Spleen (tissue), 11 donors: ENCODE data around the gene SNRNP25. TPM values are rescaled to one million over a fixed set of nuclear protein-coding genes. Genes with fewer than 3 reads are reported as not detected.

Experiments
- DNase-seq: peaks from one replicate; pipeline ENCODE4 v3.0.0-alpha.2; 2020
- H3K27ac ChIP-seq, 8 donors: fragments of 200-600 bp; sonication (generic) in 7 of 8; 1 replicate in 4 of 8; 2 replicates in 4 of 8; pipeline versions ENCODE4 v1.5.0 to v1.8.0; 2016 to 2021; ENCODE audit warnings: inconsistent platforms in 4 of 8, mild to moderate bottlenecking in 4 of 8, moderate library complexity in 1 of 8
- H3K27me3 ChIP-seq, 7 donors: fragments of 200-600 bp; sonication (generic) in 6 of 7; replicated peaks in 1 of 7; 1 replicate in 4 of 7; 2 replicates in 3 of 7; pipeline versions ENCODE4 v1.5.0 to v1.8.0; 2016 to 2021; ENCODE audit warnings: inconsistent platforms in 3 of 7, mild to moderate bottlenecking in 1 of 7
- H3K36me3 ChIP-seq, 6 donors: fragments of 200-600 bp; sonication (generic) in 5 of 6; 1 replicate in 4 of 6; 2 replicates in 2 of 6; pipeline versions ENCODE4 v1.5.0 to v1.8.0; 2016 to 2021; ENCODE audit warnings: inconsistent platforms in 2 of 6
- H3K4me1 ChIP-seq, 6 donors: fragments of 200-600 bp; sonication (generic) in 5 of 6; 1 replicate in 3 of 6; 2 replicates in 3 of 6; pipeline versions ENCODE4 v1.5.0 to v1.8.0; 2016 to 2021; ENCODE audit warnings: inconsistent platforms in 3 of 6
- H3K4me3 ChIP-seq, 8 donors: fragments of 200-600 bp; sonication (generic) in 7 of 8; 1 replicate in 4 of 8; 2 replicates in 4 of 8; pipeline versions ENCODE4 v1.5.0 to v1.8.0; 2016 to 2021; ENCODE audit warnings: inconsistent platforms in 4 of 8, mild to moderate bottlenecking in 4 of 8, moderate library complexity in 2 of 8
- H3K9me3 ChIP-seq, 8 donors: fragments of 200-600 bp; sonication (generic) in 7 of 8; 1 replicate in 4 of 8; 2 replicates in 4 of 8; pipeline versions ENCODE4 v1.5.0 to v1.8.0; 2016 to 2021; ENCODE audit warnings: inconsistent platforms in 4 of 8
- CTCF ChIP-seq, 11 experiments: fragments of 200-600 bp in 7 of 11; fragments of 450-650 bp in 4 of 11; sonication (generic) in 4 of 11; IDR thresholded peaks in 8 of 11; conservative IDR thresholded peaks in 3 of 11; 1 replicate in 7 of 11; 2 replicates in 4 of 11; pipeline versions ENCODE4 v1.4.0 to v1.8.0; 2016 to 2021; ENCODE audit warnings: antibody characterized with exemption in 11 of 11, inconsistent platforms in 4 of 11, mild to moderate bottlenecking in 1 of 11
- POLR2A ChIP-seq, 3 donors: fragments of 450-650 bp; IDR thresholded peaks; one replicate each; pipeline ENCODE4 v1.5.1; 2017; ENCODE audit warnings: antibody characterized with exemption in 3 of 3, mild to moderate bottlenecking in 1 of 3
- POLR2AphosphoS5 ChIP-seq, 3 donors: sonication (generic); formaldehyde crosslinking; IDR thresholded peaks; one replicate each; pipeline ENCODE4 v1.5.1; 2017; ENCODE audit warnings: antibody characterized with exemption in 3 of 3
- WGBS, 5 donors: extraction: QIAGEN DNeasy Blood & Tissue Kit in 3 of 5; methylation state at CpG; one replicate each; pipeline versions ENCODE4 v1.1.5 to v1.1.7; 2013 to 2018; 5-methylcytosine and 5-hydroxymethylcytosine counted together
- intact Hi-C: fragments of 100-400 bp; cut with DNase I; formaldehyde crosslinking; loops from one replicate; pipeline ENCODE4 v1.15.0; 2023; ENCODE audit warnings: low total_unique reads
- polyA plus RNA-seq, 3 donors: library from polyadenylated mRNA; stranded (reverse); fragments of 200-250 nt; gene quantifications; one replicate each; pipeline ENCODE4 v1.2.1, GENCODE V29; 2013
- total RNA-seq, 7 donors: library from RNA; depleted of rRNA in 3 of 7; stranded (reverse); fragments of >200 nt in 3 of 7; fragmentation: NEBNext Ultra II Directional in 4 of 7; extraction: Animal tissue kit (Norgen Biotek cat#: 25700) in 4 of 7; gene quantifications; one replicate each; pipeline versions ENCODE4 v1.1.0 to v1.2.1, GENCODE V29; 2016 to 2021
- donor health status: healthy with polysubstance abuse.
- donor health status: DM: no; HTN: no; CAD: no; lungs with moderate emphysema.
- donor health status: DM: no; HTN: no; CAD: no.
- donor health status: Bipolar disorder and iron deficiency.
- donor health status: healthy.
- donor health status: DM: no; HTN: no; CAD: no.
- donor health status: DM: yes; HTN: yes; CAD: no.

The SNRNP25 gene
- total and polyA plus RNA-seq, 10 donors: 13.6 to 48.1 (median 21.3) TPM

- DNase-seq: peak; percentile 90
- intact Hi-C loops: no loop called here
- peaks cover 0 to 21% (median 6%) of the 10 kb centered on the region in 7 donors for H3K27me3 ChIP-seq
- TF ChIP-seq POLR2A (IDR thresholded peaks at IDR 0.05): no peak
- TF ChIP-seq POLR2AphosphoS5 (IDR thresholded peaks at IDR 0.05): no peak
- no peak for TF ChIP-seq CTCF (IDR thresholded peaks at IDR 0.05 in 8 of 11, conservative IDR thresholded peaks at IDR 0.05 in 3 of 11)
- 6 to 18% (median 9%) methylated on average over 13 to 31 of the region's 31 CpGs for WGBS, 5 donors
- peak overlapping the region; percentile 69 to 98 (median 86) for H3K4me3 ChIP-seq
- peaks cover 0 to 26% (median 7%) of the 10 kb centered on the region in 6 donors for H3K36me3 ChIP-seq
- H3K9me3 ChIP-seq: no peaks in the 10 kb centered on the region
- peaks cover 20 to 77% (median 55%) of the 10 kb centered on the region in 6 donors for H3K4me1 ChIP-seq
- H3K27ac ChIP-seq: peak overlapping the region; percentile 79 to 95 (median 93)
Observed at GRCh38 chr16:77273-77806, 23.7 kb downstream of the SNRNP25 start.

- Histone ChIP-seq H3K27me3 (peaks cover 0 to 15% (median 6%) of the 10 kb centered on the region in 7 donors), H3K9me3 (no peaks in the 10 kb centered on the region), H3K27ac (peak within 1 kb of the TSS; percentile 79 to 95 (median 93)), H3K4me1 (peaks cover 20 to 78% (median 53%) of the 10 kb centered on the region in 6 donors), H3K36me3 (peaks cover 0 to 31% (median 7%) of the 10 kb centered on the region in 6 donors), H3K4me3 (peak within 1 kb of the TSS; percentile 69 to 98 (median 86))
- peak; percentile 93 for TF ChIP-seq POLR2AphosphoS5 (IDR thresholded peaks at IDR 0.05)
- TF ChIP-seq POLR2A (IDR thresholded peaks at IDR 0.05): peak in 1 of 3 donors; percentile 19
- peak in 1 of 11 experiments; percentile 24 for TF ChIP-seq CTCF (IDR thresholded peaks at IDR 0.05 in 8 of 11, conservative IDR thresholded peaks at IDR 0.05 in 3 of 11)
- 0 to 1% (median 0%) methylated on average over 31 to 83 of the region's 83 CpGs for WGBS, 5 donors
- intact Hi-C loops: no loop called here
- peak; percentile 96 for DNase-seq
Observed at GRCh38 chr16:77807-78443, 24.3 kb downstream of the SNRNP25 start, which contains the start of gene MPG. TSS of gene MPG (plus strand) at chr16:78225. CDS start at chr16:78310, 85 bp downstream.

- intact Hi-C loops: no loop called here
- TF ChIP-seq CTCF (IDR thresholded peaks at IDR 0.05 in 8 of 11, conservative IDR thresholded peaks at IDR 0.05 in 3 of 11) (no peak), POLR2A (IDR thresholded peaks at IDR 0.05) (no peak), POLR2AphosphoS5 (IDR thresholded peaks at IDR 0.05) (peak in 1 of 3 donors; percentile 10)
- Histone ChIP-seq H3K9me3 (no peaks in the 10 kb centered on the region), H3K4me1 (peaks cover 24 to 78% (median 52%) of the 10 kb centered on the region in 6 donors), H3K4me3 (peak overlapping the region; percentile 69 to 98 (median 86)), H3K36me3 (peaks cover 0 to 38% (median 7%) of the 10 kb centered on the region in 6 donors), H3K27me3 (peaks cover 0 to 8% (median 2%) of the 10 kb centered on the region in 7 donors), H3K27ac (peak overlapping the region; percentile 79 to 95 (median 93))
- peak; percentile 85 for DNase-seq
- 8 to 22% (median 10%) methylated on average over 14 to 36 of the region's 36 CpGs for WGBS, 5 donors
Observed at GRCh38 chr16:78444-79150, 25.0 kb downstream of the SNRNP25 start.
